Hepatic stellate cell (primary cell): ENCODE results near the gene MAS1.

Experiments
- DNase-seq: peaks from one replicate; pipeline ENCODE4 v3.0.0; 2011; ENCODE audit warnings: low spot score

MAS1 gene

DNA sequence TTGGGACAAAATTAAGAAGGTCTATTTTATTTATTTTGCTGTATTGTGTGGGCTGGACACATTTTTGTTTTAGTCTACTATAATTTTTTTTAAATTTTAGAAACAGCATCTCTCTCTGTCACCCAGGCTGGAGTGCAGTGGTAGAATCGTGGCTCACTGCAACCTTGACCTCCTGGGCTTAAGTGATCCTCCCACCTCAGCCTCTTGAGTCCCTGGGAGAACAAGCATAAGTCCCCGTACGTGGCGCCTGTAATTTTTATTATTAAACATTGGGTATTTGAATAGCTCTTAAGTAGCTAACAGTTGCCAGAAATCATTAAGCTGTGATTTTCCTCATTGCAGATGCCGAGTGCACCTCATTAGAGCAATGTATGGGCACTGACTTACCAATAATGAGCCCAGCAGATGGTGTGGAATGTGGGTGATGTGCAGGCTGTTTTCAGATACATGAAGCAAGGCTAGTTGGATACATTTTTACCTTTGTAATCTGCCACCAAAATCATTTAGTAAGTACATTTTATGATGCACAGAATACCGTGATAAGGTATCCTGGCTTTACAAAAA is 10.3 kb upstream of the MAS1 start:
- no peak for DNase-seq

- no peak for DNase-seq
Observed at GRCh38 chr6:159884720-159885119, 6.1 kb upstream of the MAS1 start.

GRCh38 chr6:159886270-159886669 is 4.5 kb upstream of the MAS1 start:
- no peak for DNase-seq

- DNase-seq: no peak
Observed at GRCh38 chr6:159887146-159887545, 3.6 kb upstream of the MAS1 start.

DNA sequence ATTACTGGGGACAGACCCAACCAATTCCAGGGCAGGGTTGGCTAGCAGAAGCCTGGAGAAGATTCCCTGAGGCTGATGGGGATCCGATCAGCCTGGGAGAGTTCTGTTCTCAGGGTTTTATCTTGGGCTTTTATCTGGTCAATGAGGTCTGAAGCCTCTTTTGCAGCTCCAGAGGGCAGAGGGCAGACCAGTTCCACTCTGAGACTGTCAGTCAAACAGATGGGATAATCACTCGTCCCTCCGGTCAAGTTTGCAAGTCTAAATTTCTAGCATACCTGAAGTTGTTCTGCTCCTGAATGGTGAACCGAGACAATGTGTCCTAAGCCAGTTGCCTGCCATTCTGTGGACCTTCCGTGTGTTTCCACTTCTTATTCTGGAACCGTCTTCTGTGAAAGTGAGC is 3.0 kb upstream of the MAS1 start:
- no peak for DNase-seq

DNA sequence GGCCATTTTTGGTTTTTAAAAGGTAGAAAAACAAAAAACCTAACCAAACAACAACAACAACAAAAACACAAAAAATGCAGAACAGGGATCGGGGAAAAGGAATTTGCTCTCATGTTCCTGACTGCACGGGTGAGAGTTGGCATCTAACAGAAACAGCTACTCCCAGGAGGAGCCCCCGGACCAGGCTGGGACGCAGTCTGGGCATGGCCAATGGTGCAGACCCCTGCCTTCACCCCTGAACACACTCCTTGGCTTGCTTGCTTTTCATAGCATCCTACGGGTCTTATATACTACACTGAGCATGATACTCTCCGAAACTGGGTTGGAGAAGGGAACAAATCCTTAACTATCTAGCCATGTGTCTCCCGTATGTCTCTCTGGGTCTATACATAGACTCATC is 587 bp upstream of the MAS1 start:
- no peak for DNase-seq

- DNase-seq: no peak
Observed at GRCh38 chr6:159892053-159892452, 1.3 kb downstream of the MAS1 start.

GRCh38 chr6:159893064-159893463 is 2.3 kb downstream of the MAS1 start:
- no peak for DNase-seq

DNA sequence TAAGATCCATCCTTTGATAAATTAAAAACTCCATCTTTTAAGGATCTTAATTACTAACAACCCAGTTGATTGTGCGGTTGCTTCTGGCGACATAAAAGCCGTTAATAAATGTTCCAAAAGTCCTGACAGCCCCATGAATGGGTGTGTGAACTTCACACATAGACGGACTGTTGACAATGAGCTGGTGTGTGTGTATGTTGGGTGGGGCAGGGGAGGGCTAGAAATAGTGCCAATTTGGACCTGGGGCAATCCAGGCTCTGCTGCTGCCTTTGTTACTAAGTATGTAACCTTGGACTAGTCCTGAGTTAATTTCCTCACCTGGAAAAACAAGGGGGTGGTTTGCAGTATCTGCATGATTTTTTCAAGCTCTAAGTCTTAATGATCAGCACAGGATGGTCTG is 4.2 kb downstream of the MAS1 start:
- no peak for DNase-seq

- DNase-seq: no peak
Observed at GRCh38 chr6:159897603-159898002, 6.8 kb downstream of the MAS1 start.

DNA sequence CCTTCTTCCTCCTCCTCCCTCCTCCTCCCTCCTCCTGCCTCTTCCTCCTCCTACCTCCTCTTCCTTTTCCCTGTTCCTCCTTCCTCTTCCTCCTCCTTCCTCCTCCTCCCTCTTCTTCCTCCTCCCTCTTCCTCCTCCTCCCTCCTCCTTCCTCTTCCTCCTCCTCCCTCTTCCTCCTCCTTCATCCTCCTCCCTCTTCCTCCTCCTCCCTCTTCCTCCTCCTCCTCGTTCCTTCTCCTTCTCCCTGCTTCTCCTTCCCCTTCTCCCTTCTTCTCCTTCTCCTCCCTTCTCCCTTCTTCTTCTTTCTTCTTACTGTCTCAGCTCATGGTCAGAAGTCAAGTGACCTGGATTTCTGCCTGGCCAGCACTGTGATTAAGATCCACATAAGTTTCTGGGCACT is 7.7 kb downstream of the MAS1 start:
- DNase-seq: no peak

DNA sequence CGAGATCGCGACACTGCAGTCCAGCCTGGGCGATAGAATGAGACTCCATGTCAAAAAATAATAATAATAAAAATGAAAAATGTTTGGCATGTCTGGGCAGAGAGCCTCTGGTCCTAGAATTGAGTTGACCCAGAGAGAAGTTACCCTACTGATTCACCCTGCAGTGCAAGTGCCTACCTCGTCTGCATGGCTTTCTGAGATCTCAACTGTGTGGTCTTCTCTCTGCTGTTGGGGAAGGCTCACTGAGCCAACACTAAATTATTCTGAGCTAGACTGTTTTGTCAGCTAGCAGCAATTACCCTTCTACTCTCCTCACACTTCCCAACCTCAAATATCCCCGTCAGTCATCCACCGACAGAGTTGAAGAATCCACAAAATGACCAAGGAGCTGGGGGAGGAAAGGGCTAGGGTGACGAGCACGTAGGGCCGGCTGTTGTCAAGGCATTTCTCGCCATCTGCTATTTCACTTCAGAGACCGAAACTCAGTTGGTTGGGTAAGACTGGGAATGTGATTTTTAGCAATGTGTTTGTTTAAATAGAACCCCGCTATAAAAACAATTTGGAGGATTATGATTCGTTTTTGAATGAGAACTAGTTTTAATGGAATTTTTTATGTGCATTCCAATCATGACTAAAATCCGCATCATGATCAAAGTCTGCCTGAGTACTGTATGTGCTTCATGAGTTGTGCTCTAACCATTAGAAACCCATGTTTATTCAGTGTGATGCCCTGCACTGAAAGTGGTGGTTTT is 9.4 kb downstream of the MAS1 start:
- DNase-seq: peak; percentile 84

- DNase-seq: no peak
Observed at GRCh38 chr6:159902620-159903019, 11.8 kb downstream of the MAS1 start.

- DNase-seq: no peak
Observed at GRCh38 chr6:159904497-159904911, 13.7 kb downstream of the MAS1 start.

GRCh38 chr6:159906400-159906799 is 15.6 kb downstream of the MAS1 start:
- no peak for DNase-seq

DNA sequence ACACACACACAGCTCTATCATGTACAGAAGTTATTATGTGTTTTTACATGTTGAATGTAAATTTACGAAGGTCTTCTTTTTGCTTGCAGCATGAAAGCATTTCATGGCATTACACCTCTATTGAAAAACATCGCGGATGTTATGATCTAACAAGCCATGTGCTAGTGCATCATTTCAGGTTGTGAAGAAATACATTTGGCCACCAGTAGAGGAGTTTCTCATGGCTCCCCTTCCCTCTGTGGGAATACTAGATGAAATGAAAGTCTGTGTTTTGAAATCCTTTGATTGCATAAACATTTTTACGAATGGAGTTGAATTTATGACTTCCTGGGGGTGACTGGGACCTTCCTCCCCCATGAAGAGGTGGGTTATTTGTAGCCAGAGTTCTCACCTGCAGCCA is 17.7 kb downstream of the MAS1 start:
- DNase-seq: no peak

DNA sequence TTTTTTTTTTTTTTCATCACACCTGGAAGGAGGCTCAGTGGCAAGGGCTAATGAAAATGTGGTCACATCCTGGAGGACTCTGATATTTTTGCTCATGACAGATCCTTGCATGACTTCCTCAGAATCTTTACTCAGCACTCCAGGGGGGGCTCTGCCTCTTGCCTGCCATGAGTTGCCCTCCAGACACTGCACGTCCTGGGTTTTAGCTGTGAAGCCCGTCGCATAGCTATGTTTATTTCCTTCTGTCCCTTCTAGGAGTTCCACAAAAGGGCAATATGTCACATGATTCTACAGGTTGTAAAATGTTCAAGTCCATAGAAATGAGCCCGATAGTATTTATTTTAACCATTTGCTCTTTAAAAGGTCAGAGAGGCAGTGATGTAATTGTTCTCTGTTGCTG is 18.2 kb downstream of the MAS1 start:
- no peak for DNase-seq

DNA sequence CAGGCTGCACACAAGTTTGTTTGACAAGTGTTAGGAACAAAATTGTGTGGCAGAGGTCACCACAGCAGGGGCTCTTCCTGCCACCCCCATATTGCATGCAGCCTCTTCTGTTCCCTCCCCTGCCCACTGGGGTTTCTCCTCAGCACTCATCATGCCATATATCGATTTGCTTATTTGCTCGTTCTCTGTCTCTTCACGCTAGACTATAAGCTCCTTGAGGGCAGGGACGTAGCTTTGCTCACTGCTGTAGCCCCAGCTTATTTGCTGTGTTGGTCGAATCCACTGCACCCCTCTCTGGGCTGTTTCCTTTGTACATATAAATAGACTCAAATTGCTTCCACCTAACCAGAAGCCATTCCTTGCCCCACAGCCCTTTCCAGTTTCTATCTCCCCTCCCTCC is 19.6 kb downstream of the MAS1 start:
- no peak for DNase-seq

DNA sequence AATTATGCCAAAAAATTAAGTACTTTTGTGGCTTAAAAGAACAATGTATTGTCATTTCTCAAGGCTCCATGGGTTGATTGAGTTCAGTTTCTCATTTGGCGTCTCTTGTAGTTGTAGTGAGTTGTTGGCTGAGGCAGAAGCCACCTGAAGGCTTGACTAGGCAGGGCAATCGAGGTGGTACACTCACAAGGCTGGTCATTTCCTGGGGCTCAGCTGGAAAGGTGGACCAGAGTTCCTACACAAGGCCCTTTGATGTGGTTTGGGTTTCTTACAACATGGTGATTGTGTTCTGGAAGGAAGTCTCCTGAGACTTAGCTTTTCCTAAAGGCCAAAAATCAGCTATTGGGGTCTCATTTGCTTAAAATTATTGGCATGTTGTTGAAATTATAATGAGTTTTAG is 22.6 kb downstream of the MAS1 start:
- no peak for DNase-seq

- DNase-seq: no peak
Observed at GRCh38 chr6:159913862-159914564, 23.2 kb downstream of the MAS1 start.

- DNase-seq: no peak
Observed at GRCh38 chr6:159914565-159914923, 23.8 kb downstream of the MAS1 start.

DNA sequence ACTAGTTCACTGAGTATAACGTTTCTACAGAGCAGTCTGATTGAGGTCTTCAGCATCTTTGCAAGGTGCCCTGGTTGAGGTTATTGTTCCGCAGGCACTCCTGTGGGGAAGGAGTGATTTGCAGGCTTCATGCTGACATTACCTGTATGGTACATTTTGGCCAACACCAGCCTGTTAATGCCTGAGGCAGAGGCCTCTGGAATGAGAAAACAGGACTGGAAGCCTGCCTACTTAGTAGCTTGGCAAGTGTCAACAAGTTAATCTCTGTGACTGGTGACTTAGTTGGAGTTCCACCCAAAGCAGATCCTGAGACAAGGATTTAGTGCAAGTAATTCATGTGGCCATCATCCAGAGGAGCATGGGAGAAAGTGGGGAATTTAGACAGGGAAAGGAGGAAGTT is 24.6 kb downstream of the MAS1 start:
- no peak for DNase-seq

GRCh38 chr6:159916237-159916636 is 25.4 kb downstream of the MAS1 start:
- no peak for DNase-seq

GRCh38 chr6:159916752-159917151 is 26.0 kb downstream of the MAS1 start:
- DNase-seq: no peak
